GM10847 (cell line): ENCODE measurements around the gene API5.

Experiments used
- POLR2A ChIP-seq: IDR thresholded peaks from 2 replicates; pipeline ENCODE4 v1.6.1; 2011; ENCODE audit not compliant: insufficient read length; ENCODE audit errors: extremely low read depth

API5 gene

DNA sequence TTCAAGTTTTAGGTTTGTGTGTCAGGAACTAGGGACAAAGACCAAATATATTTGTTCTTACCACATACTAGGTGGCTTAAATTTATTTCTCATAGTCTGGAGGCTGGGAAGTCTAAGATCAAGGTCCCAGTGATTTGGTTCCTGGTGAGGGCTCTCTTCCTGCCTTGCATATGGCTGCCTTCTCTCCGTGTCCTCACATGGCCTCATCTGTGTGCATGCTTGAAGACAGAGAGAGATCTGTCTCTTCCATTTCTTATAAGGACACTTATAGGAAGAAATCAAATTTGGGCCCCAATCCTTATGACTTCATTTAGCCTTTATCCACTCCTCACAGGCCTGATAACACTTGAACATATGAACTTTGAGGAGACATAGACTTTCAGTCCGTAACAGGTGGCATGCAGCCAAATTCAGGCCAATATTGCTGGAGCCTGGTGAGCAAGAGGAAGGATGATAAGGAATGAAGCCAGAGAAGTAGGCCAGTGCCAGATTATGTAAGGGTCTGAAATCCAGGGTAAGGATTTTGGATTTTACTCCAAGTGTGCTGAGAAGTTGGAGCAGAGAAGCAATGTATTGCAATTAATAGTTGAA lies 82.1 kb downstream of the API5 start:
- no peak for TF ChIP-seq POLR2A
